HEK293 (cell line): ENCODE results near the gene BTBD16.

Source experiments
- CTCF ChIA-PET: fragments of 350-600 bp; formaldehyde crosslinking; extraction: SDS; loops from one replicate; lab custom pipeline; 2021; ENCODE audit warnings: antibody characterized with exemption; lab: Yijun Ruan, JAX
- POLR2A ChIA-PET: fragments of 300-600 bp; formaldehyde crosslinking; extraction: SDS; loops from one replicate; lab custom pipeline; 2020; ENCODE audit warnings: antibody characterized with exemption, inconsistent platforms; lab: Yijun Ruan, JAX
- H3K27ac ChIP-seq: fragments of 200-500 bp; sonication (Bioruptor generic); 2 replicates; pipeline ENCODE4 v1.5.1; 2014; ENCODE audit warnings: low read depth, low read length, control low read depth, inconsistent platforms; ENCODE audit errors: extremely low read depth
- H3K36me3 ChIP-seq, 2 experiments: fragments of 200-500 bp in 1 of 2; sonication (Bioruptor generic) in 1 of 2; 1 replicate in 1 of 2; 2 replicates in 1 of 2; pipeline ENCODE4 v1.5.1; 2014 to 2017; ENCODE audit warnings: inconsistent platforms in 2 of 2, low read length in 2 of 2; ENCODE audit not compliant: control insufficient read depth in 2 of 2, insufficient read depth in 1 of 2
- H3K4me1 ChIP-seq: fragments of 200-500 bp; sonication (Bioruptor generic); 2 replicates; pipeline ENCODE4 v1.5.1; 2014; ENCODE audit warnings: mild to moderate bottlenecking, low read length, inconsistent platforms; ENCODE audit not compliant: control insufficient read depth, insufficient read depth
- H3K4me3 ChIP-seq: 2 replicates; pipeline ENCODE4 v1.5.1; 2011; ENCODE audit warnings: low read depth, mild to moderate bottlenecking, control low read depth, low read length, moderate library complexity
- H3K9me3 ChIP-seq: fragments of 200-500 bp; sonication (Bioruptor generic); 2 replicates; pipeline ENCODE4 v1.5.1; 2014; ENCODE audit warnings: low read depth, low read length, inconsistent platforms; ENCODE audit not compliant: control insufficient read depth, insufficient read depth
- BCL11A ChIP-seq: fragments of 450-650 bp; formaldehyde crosslinking; IDR thresholded peaks from 2 replicates; pipeline ENCODE4 v1.5.1; 2016; ENCODE audit warnings: low read depth, missing biosample characterization, missing genetic modification characterization
- FEZF1 ChIP-seq: fragments of 450-650 bp; formaldehyde crosslinking; IDR thresholded peaks from 2 replicates; pipeline ENCODE4 v1.5.1; 2016; ENCODE audit warnings: missing biosample characterization, missing genetic modification characterization
- GLIS1 ChIP-seq: fragments of 450-650 bp; formaldehyde crosslinking; IDR thresholded peaks from 2 replicates; pipeline ENCODE4 v1.5.1; 2016; ENCODE audit warnings: missing biosample characterization, missing genetic modification characterization
- HOXC10 ChIP-seq: sonication (generic); formaldehyde crosslinking; IDR thresholded peaks from 2 replicates; pipeline ENCODE4 v1.8.1; 2023; ENCODE audit warnings: mild to moderate bottlenecking, missing genetic modification reagents
- KLF1 ChIP-seq: fragments of 450-650 bp; formaldehyde crosslinking; IDR thresholded peaks from 2 replicates; pipeline ENCODE4 v1.5.1; 2016; ENCODE audit warnings: missing biosample characterization, missing genetic modification characterization
- KLF16 ChIP-seq: fragments of 450-650 bp; formaldehyde crosslinking; IDR thresholded peaks from 2 replicates; pipeline ENCODE4 v1.5.1; 2017; ENCODE audit warnings: missing biosample characterization, missing genetic modification characterization
- MEIS1 ChIP-seq: sonication (generic); formaldehyde crosslinking; IDR thresholded peaks from 2 replicates; pipeline ENCODE4 v1.8.1; 2022; ENCODE audit warnings: missing genetic modification reagents, mild to moderate bottlenecking, borderline replicate concordance
- OSR2 ChIP-seq: fragments of 450-650 bp; formaldehyde crosslinking; IDR thresholded peaks from 2 replicates; pipeline ENCODE4 v1.5.1; 2016; ENCODE audit warnings: missing biosample characterization, missing genetic modification characterization
- REPIN1 ChIP-seq: fragments of 450-650 bp; formaldehyde crosslinking; IDR thresholded peaks from 2 replicates; pipeline ENCODE4 v1.5.1; 2017; ENCODE audit warnings: missing biosample characterization, missing genetic modification characterization, low read depth
- ZBTB10 ChIP-seq: fragments of 450-650 bp; formaldehyde crosslinking; IDR thresholded peaks from 2 replicates; pipeline ENCODE4 v1.5.1; 2016; ENCODE audit warnings: missing biosample characterization, missing genetic modification characterization
- ZIC2 ChIP-seq: fragments of 450-650 bp; formaldehyde crosslinking; IDR thresholded peaks from 2 replicates; pipeline ENCODE4 v1.5.1; 2016; ENCODE audit warnings: missing biosample characterization, missing genetic modification characterization
- ZNF211 ChIP-seq: fragments of 450-650 bp; formaldehyde crosslinking; IDR thresholded peaks from 2 replicates; pipeline ENCODE4 v1.5.1; 2016; ENCODE audit warnings: low read depth, missing biosample characterization, missing genetic modification characterization
- ZNF350 ChIP-seq: fragments of 450-650 bp; formaldehyde crosslinking; IDR thresholded peaks from 2 replicates; pipeline ENCODE4 v1.5.0; 2017; ENCODE audit warnings: missing biosample characterization, mild to moderate bottlenecking, missing genetic modification characterization
- ZNF416 ChIP-seq: fragments of 450-650 bp; formaldehyde crosslinking; IDR thresholded peaks from 2 replicates; pipeline ENCODE4 v1.5.1; 2016; ENCODE audit warnings: missing biosample characterization, missing genetic modification characterization
- ZNF658 ChIP-seq: fragments of 450-650 bp; formaldehyde crosslinking; IDR thresholded peaks from 2 replicates; pipeline ENCODE4; 2016; ENCODE audit warnings: missing biosample characterization, missing genetic modification characterization
- ZNF704 ChIP-seq: fragments of 450-650 bp; formaldehyde crosslinking; IDR thresholded peaks from 2 replicates; pipeline ENCODE4 v1.5.1; 2016; ENCODE audit warnings: missing biosample characterization, missing genetic modification characterization
- ZNF707 ChIP-seq: fragments of 450-650 bp; formaldehyde crosslinking; IDR thresholded peaks from 2 replicates; pipeline ENCODE4 v1.5.1; 2016; ENCODE audit warnings: missing biosample characterization, missing genetic modification characterization
- ZNF768 ChIP-seq: fragments of 450-650 bp; formaldehyde crosslinking; IDR thresholded peaks from 2 replicates; pipeline ENCODE4 v1.5.1; 2018; ENCODE audit warnings: missing biosample characterization, mild to moderate bottlenecking, missing genetic modification characterization
- ZSCAN16 ChIP-seq: fragments of 450-650 bp; formaldehyde crosslinking; IDR thresholded peaks from 2 replicates; pipeline ENCODE4 v1.5.1; 2016; ENCODE audit warnings: missing biosample characterization, missing genetic modification characterization
- ZSCAN5A ChIP-seq: fragments of 450-650 bp; formaldehyde crosslinking; IDR thresholded peaks from 2 replicates; pipeline ENCODE4 v1.5.1; 2016; ENCODE audit warnings: missing biosample characterization, missing genetic modification characterization
- TF ChIP-seq, protein P1 (sequence below): fragments of 450-650 bp; formaldehyde crosslinking; IDR thresholded peaks from 2 replicates; pipeline ENCODE4 v1.5.1; 2016; ENCODE audit warnings: missing biosample characterization, missing genetic modification characterization
- TF ChIP-seq, protein P2 (sequence below): fragments of 450-650 bp; formaldehyde crosslinking; IDR thresholded peaks from 2 replicates; pipeline ENCODE4 v1.5.1; 2017; ENCODE audit warnings: missing biosample characterization, missing genetic modification characterization
- TF ChIP-seq, protein P3 (sequence below): fragments of 450-650 bp; formaldehyde crosslinking; IDR thresholded peaks from 2 replicates; pipeline ENCODE4 v1.5.1; 2016; ENCODE audit warnings: missing biosample characterization, missing genetic modification characterization

The BTBD16 gene

GRCh38 chr10:122246830-122247520 is 24.1 kb upstream of the BTBD16 start:
- ChIA-PET CTCF (interaction anchor here (4.2 kb wide), 1 partner anchor 21 kb away, joined by 16 read pairs; no protein-coding TSS in a partner anchor), POLR2A (no interaction called here)
- Histone ChIP-seq H3K4me3 (no peak overlapping the region), H3K4me1 (no peaks in the 10 kb centered on the region), H3K36me3 (peaks cover 0 to 4% of the 10 kb centered on the region in 2 experiments; a peak in 1 of 3 replicates), H3K9me3 (no peaks in the 10 kb centered on the region), H3K27ac (no peak overlapping the region)
- TF ChIP-seq ZNF211 (tag by site-specific recombination), result no peak
- TF ChIP-seq KLF1 (tag by site-specific recombination), result no peak
- TF ChIP-seq ZBTB10, result no peak
- TF ChIP-seq ZNF707, result no peak
- TF ChIP-seq ZNF704 (tag by site-specific recombination), result no peak
- TF ChIP-seq KLF16 (tag by site-specific recombination), result no peak
- TF ChIP-seq ZIC2 (tag by site-specific recombination), result peak; percentile 93
- no peak for TF ChIP-seq OSR2 (tag by site-specific recombination)
- peak; percentile 61 for TF ChIP-seq GLIS1 (tag by site-specific recombination)

DNA sequence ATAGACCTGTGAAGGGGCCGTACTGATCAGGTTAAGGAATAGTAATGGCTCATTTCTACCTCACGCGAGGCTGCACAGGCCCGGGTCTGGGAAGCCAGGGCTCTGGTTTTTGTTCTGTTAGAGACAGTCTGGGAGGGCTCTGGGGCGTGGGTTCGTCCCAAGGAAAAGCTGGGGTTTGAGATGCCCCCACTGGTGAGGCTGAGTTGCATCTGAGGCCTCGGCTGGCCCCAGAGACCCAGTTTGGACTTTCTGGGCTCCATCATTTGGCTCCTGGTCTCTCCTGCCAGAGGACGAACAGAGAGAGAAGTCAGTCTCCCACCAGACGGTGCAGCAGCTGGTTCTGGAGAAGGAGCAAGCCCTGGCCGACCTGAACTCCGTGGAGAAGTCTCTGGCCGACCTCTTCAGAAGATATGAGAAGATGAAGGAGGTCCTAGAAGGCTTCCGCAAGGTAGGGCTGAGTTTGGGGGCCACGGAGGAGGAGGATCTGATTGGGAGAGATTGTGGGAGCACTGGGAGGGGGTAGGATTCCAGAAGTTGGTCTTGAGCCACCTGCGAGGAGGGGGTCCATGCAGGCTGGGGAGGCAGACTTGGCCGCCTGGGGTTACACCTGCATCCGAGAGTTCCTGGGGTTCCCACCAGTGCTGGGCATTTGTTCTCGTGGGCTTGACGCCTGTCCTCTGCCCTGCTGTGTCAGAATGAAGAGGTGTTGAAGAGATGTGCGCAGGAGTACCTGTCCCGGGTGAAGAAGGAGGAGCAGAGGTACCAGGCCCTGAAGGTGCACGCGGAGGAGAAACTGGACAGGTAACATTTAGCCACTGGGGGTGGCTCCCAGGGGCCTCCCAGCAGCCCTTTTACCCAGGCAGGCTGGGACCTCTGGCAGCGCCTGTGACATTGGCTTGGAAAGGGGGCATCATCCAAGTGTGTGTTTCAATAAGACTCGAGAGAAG is 22.5 kb upstream of the BTBD16 start:
- H3K27ac ChIP-seq, result no peak overlapping the region
- H3K4me1 ChIP-seq, result no peaks in the 10 kb centered on the region
- H3K9me3 ChIP-seq, result no peaks in the 10 kb centered on the region
- H3K4me3 ChIP-seq, result no peak overlapping the region
- no peaks in the 10 kb centered on the region for H3K36me3 ChIP-seq
- POLR2A ChIA-PET, result no interaction called here
- CTCF ChIA-PET, result no interaction called here
- TF ChIP-seq, protein P1, sequence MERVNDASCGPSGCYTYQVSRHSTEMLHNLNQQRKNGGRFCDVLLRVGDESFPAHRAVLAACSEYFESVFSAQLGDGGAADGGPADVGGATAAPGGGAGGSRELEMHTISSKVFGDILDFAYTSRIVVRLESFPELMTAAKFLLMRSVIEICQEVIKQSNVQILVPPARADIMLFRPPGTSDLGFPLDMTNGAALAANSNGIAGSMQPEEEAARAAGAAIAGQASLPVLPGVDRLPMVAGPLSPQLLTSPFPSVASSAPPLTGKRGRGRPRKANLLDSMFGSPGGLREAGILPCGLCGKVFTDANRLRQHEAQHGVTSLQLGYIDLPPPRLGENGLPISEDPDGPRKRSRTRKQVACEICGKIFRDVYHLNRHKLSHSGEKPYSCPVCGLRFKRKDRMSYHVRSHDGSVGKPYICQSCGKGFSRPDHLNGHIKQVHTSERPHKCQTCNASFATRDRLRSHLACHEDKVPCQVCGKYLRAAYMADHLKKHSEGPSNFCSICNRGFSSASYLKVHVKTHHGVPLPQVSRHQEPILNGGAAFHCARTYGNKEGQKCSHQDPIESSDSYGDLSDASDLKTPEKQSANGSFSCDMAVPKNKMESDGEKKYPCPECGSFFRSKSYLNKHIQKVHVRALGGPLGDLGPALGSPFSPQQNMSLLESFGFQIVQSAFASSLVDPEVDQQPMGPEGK (tag by site-specific recombination), result no peak
- TF ChIP-seq MEIS1 (no peak), ZSCAN16 (tag by site-specific recombination) (no peak), ZNF416 (no peak), ZNF658 (tag by site-specific recombination) (no peak), REPIN1 (tag by site-specific recombination) (no peak), FEZF1 (no peak), ZSCAN5A (tag by site-specific recombination) (no peak), BCL11A (tag by site-specific recombination) (no peak), ZNF350 (tag by site-specific recombination) (no peak), ZNF768 (tag by site-specific recombination) (no peak), HOXC10 (CRISPR knock-in tag) (no peak)
- TF ChIP-seq, protein P2, sequence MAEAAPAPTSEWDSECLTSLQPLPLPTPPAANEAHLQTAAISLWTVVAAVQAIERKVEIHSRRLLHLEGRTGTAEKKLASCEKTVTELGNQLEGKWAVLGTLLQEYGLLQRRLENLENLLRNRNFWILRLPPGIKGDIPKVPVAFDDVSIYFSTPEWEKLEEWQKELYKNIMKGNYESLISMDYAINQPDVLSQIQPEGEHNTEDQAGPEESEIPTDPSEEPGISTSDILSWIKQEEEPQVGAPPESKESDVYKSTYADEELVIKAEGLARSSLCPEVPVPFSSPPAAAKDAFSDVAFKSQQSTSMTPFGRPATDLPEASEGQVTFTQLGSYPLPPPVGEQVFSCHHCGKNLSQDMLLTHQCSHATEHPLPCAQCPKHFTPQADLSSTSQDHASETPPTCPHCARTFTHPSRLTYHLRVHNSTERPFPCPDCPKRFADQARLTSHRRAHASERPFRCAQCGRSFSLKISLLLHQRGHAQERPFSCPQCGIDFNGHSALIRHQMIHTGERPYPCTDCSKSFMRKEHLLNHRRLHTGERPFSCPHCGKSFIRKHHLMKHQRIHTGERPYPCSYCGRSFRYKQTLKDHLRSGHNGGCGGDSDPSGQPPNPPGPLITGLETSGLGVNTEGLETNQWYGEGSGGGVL (tag by site-specific recombination), result no peak
- TF ChIP-seq, protein P3, sequence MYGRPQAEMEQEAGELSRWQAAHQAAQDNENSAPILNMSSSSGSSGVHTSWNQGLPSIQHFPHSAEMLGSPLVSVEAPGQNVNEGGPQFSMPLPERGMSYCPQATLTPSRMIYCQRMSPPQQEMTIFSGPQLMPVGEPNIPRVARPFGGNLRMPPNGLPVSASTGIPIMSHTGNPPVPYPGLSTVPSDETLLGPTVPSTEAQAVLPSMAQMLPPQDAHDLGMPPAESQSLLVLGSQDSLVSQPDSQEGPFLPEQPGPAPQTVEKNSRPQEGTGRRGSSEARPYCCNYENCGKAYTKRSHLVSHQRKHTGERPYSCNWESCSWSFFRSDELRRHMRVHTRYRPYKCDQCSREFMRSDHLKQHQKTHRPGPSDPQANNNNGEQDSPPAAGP, result no peak
